SIG-M5 treated with dmso at 0.1 percent for 504 hours (cell line): ENCODE data around the gene TUBB2A.
"Not testable (repeated sequence)": the region's sequence is repeated elsewhere in the genome, so short reads cannot be mapped to it uniquely, and the experiment has no call there.

Experiments
- DNase-seq: peaks from one replicate; lab custom pipeline; 2025; ENCODE audit not compliant: unreplicated experiment; lab: John Stamatoyannopoulos, UW

The TUBB2A gene

DNA sequence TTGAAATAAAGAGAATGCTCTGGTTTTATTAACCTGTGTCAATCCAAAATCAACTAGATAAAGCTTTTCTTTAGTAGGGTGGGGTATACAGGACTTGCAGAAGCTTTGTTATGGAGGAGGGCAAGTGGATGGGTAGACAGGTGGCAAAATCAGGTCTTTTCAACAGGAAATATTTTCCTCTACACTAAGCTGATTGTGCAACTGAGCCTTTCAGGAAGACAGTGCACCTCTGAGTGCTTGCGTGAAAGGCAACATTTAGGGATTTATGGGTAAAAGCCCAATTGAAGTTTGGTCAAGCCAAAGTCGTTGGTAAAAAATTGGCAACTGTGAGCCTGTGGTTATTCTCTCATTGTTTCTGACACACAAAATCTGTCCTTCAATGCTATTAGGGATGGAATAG lies 23.8 kb upstream of the TUBB2A start:
- DNase-seq, result no peak

GRCh38 chr6:3179945-3180344 lies 22.6 kb upstream of the TUBB2A start:
- not testable (repeated sequence) for DNase-seq

GRCh38 chr6:3178666-3179065 lies 21.3 kb upstream of the TUBB2A start:
- DNase-seq, result not testable (repeated sequence)

GRCh38 chr6:3176562-3177355 lies 19.4 kb upstream of the TUBB2A start:
- DNase-seq, result peak; percentile 68

- no peak for DNase-seq
These were observed 18.5 kb upstream of the TUBB2A start for GRCh38 chr6:3175715-3176402.

GRCh38 chr6:3173636-3174089 lies 16.3 kb upstream of the TUBB2A start:
- DNase-seq, result not testable (repeated sequence)

GRCh38 chr6:3172789-3173188 lies 15.4 kb upstream of the TUBB2A start:
- not testable (repeated sequence) for DNase-seq

DNA sequence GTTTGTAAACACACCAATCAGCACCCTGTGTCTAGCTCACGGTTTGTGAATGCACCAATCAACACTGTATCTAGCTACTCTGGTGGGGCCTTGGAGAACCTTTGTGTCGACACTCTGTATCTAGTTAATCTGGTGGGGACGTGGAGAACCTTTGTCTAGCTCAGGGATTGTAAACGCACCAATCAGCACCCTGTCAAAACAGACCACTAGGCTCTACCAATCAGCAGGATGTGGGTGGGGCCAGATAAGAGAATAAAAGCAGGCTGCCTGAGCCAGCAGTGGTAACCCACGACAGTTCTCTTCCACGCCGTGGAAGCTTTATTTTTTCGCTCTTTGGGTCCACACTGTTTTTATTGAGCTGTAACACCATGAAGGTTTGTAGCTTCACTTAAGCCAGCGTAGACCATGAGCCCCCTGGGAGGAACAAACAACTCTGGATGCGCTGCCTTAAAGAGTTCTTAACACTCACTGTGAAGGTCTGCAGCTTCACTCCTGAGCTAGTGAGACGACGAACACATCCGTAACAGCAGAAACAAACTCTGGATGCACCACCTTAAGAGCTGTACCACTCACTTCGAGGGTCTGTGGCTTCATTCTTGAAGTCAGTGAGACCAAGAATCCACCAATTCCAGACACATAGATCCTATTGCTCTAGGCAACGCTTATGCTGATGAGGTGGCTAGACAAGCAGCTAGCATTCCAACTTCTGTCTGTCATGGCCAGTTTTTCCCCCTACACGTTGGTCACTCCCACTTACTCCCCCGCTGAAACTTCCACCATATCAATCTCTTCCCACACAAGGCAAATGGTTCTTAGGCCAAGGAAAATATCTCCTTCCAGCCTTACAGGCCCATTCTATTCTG lies 14.2 kb upstream of the TUBB2A start:
- not testable (repeated sequence) for DNase-seq

GRCh38 chr6:3170676-3171075 lies 13.3 kb upstream of the TUBB2A start:
- DNase-seq, result not testable (repeated sequence)

DNA sequence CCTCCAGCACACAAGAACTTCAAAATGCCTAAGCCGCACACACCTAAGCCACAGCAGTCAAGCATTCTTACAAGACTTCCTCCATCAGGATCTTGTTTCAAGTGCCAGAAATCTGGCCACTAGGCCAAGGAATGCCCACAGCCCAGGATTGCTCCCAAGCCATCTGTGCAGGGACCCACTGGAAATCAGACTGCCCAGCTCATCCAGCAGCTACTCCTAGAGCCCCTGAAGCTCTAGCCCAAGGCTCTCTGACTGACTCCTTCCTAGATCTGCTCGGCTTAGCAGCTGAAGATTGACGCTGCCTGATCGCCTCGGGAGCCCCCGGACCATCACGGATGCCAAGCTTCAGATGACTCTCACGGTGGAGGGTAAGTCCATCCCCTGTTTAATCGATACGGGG lies 10.7 kb upstream of the TUBB2A start:
- not testable (repeated sequence) for DNase-seq

GRCh38 chr6:3166535-3167225 lies 9.3 kb upstream of the TUBB2A start:
- not testable (repeated sequence) for DNase-seq

DNA sequence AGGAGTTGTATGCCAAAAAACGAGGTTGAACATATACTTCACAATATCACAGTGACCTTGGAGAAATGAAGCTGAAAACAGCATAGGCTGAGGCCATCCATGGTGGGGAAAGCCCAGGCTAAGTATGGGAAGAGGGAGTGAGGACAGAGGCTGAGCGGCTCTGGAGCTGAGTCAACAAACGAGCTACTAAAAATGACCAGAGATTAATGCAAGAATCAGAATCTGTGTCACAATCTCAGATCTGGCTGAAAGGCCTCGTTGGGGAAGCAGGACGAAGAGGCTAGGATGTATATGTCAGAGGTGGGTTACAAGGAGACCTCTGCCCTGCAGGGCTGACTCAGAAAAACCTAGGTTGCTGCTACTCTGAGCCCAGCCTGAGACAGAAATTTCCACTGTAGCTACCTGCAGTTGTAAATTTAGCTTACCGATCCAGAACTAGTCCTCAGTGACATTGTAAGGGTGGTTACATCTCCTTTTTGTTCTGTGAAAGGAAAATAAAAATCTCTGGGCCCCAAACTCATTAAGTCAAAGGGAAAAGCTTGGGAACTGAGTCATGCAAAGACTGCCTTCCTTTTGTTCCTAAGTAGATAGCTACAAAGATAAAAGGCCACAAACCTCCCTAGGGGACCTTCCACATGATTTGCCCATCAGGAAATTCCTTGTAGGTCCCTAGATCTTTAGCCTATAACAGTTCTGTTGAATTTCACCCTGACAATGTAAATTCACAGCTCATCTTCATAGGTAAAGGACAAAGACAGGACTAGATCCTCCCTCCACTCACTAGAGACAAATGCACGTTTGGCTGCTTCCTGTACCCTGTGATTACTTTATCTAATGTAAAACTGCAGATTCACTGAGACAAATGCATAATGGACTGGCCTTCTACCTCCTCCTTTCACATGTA lies 8.5 kb upstream of the TUBB2A start:
- peak; percentile 53 for DNase-seq

GRCh38 chr6:3164388-3164787 lies 7.0 kb upstream of the TUBB2A start:
- no peak for DNase-seq

DNA sequence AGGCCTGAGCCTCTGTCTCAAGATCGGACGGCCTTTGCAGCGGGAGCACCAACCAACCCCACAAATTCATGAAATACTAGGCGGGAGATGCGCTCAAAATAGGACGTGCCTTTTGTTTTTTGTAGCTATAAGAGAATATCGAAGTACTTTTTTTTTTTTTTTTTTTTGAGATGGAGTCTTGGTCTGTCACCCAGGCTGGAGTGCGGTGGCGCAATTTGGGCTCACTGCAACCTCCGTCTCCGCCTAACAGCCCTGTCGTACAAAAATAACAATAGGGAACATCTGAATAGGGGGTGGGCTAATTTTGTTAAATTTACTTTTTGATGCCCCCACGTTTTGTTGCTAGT lies 5.9 kb upstream of the TUBB2A start:
- DNase-seq, result peak; percentile 67

DNA sequence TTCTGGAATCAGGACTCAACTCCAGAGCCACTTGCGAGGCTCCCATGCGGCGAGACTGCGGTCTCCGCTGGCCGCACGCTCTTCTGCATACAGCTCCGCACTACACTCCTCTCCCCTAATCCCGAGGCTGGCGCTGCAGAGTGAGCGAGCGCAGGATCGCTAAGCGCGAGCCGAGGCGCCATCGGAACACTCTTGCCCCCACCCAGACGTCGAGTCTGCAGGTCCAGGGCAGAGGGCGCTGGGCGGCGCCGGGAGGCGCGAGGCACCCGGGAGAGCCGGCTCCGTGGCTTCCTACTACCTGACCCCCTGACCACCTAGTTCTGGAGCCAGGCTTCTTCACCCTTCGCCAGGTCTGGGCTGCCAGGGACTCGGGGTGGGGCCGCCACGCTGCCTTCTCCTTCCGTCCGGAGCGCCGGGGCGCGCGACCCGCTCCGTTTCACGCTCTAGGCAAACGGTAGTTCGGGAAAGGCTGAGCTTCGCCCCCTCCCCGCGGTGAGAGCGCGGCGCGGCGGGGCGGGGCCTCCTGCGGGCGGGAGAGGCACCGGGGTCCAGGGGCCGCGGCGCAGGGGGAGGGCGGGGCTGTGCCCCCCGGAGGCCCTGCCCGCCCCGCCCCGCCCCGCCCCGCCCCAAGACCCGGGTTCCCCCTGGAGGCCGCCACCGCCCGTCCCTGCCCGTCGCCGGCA lies 5.4 kb upstream of the TUBB2A start:
- peak; percentile 67 for DNase-seq

GRCh38 chr6:3162067-3162497 lies 4.7 kb upstream of the TUBB2A start:
- DNase-seq, result peak; percentile 44

GRCh38 chr6:3159805-3160781 lies 2.7 kb upstream of the TUBB2A start:
- DNase-seq, result peak; percentile 25
